ENCODE data around the gene CAMTA1. TPM values are rescaled to one million over a fixed set of nuclear protein-coding genes. Genes with fewer than 3 reads are reported as not detected.
A peak's percentile ranks its signal among the peaks of the same experiment; 100 is the strongest.

The CAMTA1 gene
- total RNA-seq, 1 experiment from 2014 or later, result 102 TPM

DNA sequence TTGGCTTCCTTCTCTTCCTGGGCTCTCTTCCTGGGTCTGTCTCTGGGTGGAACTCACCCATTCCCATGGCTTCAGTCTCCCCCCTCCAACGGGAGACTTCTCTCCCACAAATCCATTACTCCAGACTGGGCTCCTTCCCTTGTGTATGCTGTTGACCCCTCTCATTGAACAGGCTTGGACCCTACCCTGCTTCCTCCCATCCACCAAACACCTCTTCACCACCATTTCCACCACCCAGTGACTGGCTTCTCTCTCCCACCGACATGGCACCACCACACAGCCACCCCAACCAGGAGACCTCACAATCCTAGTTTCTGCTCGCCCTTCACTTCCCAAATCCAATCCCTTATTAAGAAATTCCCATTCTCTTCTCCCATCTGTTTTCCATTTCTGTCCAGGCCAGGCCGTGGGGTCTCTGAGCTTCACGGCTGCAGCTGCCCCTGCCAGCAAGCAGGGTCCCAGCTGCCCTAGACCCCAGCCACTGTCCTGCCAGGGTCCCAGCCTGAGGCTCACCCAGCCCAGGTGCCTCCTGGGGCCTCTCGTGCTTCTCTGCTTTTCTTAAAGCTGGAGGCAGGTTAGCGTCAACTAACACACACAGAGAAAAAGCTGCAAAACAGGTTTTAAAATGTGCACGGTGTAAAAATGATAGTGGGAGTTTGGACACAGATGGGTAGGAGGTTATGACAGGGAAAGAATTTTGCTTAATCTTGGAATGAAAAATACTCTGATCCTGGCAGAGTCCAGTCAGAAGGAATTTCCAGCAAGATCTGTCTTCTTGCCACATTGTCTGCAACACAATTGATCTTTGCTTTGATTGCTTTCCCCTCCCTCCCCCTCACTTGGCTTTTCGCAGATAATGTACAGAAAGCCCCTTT is 602.0 kb downstream of the CAMTA1 start:
- no peaks in the 10 kb centered on the region for H3K27me3 ChIP-seq (ENCODE audit: control insufficient read depth, insufficient read depth, low read length)
- DNase-seq, result peak; percentile 27
- H3K4me3 ChIP-seq (ENCODE audit: insufficient read depth, low read depth, low read length), result no peak overlapping the region
- H3K36me3 ChIP-seq (replicated peaks; ENCODE audit: control insufficient read depth, insufficient read depth, low read length), result no peaks in the 10 kb centered on the region

DNA sequence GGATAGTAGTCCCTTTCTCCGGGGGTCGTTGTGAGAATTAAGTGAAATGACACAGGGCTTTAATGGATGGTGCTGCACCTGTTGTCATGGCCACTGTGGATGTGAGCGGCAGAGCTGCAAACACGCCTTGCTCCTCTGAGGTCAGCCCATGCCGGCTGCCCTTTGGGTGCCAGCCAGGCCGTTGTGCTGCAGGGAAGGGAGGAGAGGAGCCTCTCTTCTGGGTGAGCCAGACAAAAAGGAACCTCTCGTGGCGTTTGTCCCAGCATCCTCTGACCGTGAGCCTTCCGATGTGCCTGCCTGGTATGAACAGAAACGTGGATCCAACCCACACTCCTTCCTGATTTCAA is 602.9 kb downstream of the CAMTA1 start:
- DNase-seq, result peak; percentile 31
- no peaks in the 10 kb centered on the region for H3K36me3 ChIP-seq (replicated peaks; ENCODE audit: control insufficient read depth, insufficient read depth, low read length)
- no peaks in the 10 kb centered on the region for H3K27me3 ChIP-seq (ENCODE audit: control insufficient read depth, insufficient read depth, low read length)
- H3K4me3 ChIP-seq (ENCODE audit: insufficient read depth, low read depth, low read length), result no peak overlapping the region

DNA sequence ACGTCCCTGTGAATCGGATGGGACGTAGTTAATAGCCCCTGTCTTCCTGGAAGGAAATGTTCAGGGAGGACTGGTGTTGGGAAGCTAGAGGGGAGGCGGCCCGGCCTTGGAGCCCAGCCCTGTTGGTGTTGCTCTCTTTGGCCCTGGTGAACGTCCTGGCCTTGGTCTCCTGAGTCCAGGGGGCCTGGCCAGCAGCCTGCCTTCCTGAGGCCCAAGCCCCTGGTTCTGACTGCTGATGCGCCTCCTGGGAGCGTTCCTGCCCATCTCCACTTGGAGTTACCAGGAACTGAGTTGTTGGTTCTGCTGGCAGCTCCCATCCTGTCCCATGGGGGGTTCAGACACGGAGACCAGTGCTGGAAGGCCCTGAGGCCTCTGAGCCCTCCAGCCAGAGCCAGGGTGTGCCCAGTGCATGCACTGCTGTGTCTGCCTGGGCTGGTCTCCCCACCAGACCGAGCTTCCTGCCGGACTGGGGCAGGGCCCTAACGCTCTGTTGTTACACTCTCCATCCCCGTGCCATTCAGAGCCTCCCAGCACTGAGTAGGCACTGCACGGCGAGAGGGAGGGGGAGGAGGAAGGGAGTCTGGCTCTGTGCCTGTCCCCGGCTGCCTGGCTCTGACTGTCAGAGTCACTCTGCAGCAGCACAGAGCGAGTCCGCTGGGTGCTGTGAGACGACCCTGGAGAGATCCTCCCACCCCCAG is 603.4 kb downstream of the CAMTA1 start:
- H3K36me3 ChIP-seq (replicated peaks; ENCODE audit: control insufficient read depth, insufficient read depth, low read length), result no peaks in the 10 kb centered on the region
- H3K27me3 ChIP-seq (ENCODE audit: control insufficient read depth, insufficient read depth, low read length), result no peaks in the 10 kb centered on the region
- H3K4me3 ChIP-seq (ENCODE audit: insufficient read depth, low read depth, low read length), result no peak overlapping the region
- DNase-seq, result peak; percentile 57

DNA sequence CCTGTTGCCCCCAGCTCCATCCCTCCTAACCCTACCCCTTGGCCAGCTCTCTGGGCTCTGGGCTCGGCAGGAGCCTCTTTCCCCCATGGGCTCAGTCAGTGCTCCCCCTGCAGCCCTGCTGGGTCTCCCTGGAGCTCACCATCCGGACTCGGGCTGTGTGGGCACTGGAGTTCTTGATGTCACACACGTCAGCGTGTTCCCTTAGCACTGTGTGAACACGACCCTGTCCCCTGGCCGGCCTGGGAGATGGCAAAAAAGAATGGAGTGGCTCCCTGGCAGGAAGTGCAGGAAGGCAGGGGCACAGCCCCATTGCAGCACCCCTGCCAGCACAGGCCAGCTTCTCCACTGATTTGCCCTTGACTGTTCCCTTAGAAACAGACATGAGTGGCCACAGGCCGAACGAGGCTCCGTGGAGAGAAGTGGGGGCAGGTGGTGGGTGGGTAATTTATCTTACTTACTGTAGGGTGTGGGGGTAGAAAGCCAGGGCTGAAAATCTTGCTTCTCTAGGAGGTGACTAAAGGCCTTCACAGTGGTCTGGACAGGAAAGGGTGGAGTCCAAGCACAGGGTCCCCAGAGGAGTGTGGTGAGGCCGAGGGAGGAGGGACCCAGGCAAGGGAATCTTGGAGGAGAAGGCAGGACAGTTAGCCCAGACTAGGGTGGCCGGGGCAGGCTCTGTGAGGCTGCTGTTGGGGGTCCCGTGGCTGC is 604.1 kb downstream of the CAMTA1 start:
- no peak for DNase-seq
- H3K4me3 ChIP-seq (ENCODE audit: insufficient read depth, low read depth, low read length), result no peak overlapping the region
- no peaks in the 10 kb centered on the region for H3K27me3 ChIP-seq (ENCODE audit: control insufficient read depth, insufficient read depth, low read length)
- no peaks in the 10 kb centered on the region for H3K36me3 ChIP-seq (replicated peaks; ENCODE audit: control insufficient read depth, insufficient read depth, low read length)

DNA sequence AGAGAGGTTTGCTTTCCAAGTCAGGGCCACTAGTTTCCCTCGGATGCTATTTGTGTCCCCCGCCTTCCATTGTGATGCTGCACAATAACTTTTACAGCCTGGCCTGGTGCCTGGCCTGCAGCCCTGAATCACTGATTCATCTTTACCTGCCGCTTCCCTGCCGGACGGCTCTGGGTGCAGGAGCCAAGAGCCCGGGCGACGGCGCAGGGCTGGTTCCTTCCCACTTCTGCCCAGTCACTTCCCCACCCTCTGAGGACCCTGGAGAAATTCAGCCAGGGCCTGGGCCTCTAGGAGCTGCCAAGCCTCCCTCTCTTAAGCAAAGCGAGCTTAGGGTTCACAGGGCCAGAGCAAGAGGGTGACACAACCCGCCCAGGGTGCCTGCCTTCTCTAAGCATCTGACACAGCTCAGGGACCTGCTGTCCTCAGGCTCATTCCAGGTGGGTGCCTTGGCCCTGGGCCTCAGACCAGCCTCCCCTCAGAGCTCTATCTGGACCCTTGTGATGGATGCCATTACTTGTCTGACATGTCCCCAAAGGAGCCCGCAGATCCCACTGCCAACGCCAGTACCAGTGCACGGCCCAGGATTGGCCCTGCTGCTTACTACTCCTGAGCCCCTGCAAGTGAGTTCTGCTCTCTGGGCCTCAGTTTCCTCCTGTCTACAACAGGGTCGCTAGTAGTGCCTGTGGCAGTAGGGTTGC is 604.8 kb downstream of the CAMTA1 start:
- peak; percentile 29 for DNase-seq
- no peaks in the 10 kb centered on the region for H3K27me3 ChIP-seq (ENCODE audit: control insufficient read depth, insufficient read depth, low read length)
- no peaks in the 10 kb centered on the region for H3K36me3 ChIP-seq (replicated peaks; ENCODE audit: control insufficient read depth, insufficient read depth, low read length)
- no peak overlapping the region for H3K4me3 ChIP-seq (ENCODE audit: insufficient read depth, low read depth, low read length)

DNA sequence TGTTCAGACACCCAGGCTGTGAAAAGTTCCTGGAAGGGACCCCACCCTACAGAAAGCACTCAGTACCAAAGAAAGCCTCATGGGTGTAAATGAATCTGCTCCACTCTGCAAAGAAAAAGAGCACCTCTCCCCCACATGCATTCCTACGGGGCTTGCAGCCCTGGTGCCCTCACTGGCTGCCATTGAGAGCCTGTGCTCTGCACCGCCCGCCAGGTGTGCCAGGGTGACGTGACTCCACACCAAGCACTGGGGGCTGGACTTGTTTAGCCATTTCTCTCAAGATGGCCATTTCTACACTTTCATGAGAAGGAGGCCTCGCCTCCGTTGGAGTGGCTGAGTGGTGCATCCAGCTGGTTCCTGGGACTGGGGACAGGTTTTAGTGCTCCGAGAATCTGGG is 605.3 kb downstream of the CAMTA1 start:
- H3K4me3 ChIP-seq (ENCODE audit: insufficient read depth, low read depth, low read length), result no peak overlapping the region
- no peaks in the 10 kb centered on the region for H3K36me3 ChIP-seq (replicated peaks; ENCODE audit: control insufficient read depth, insufficient read depth, low read length)
- no peaks in the 10 kb centered on the region for H3K27me3 ChIP-seq (ENCODE audit: control insufficient read depth, insufficient read depth, low read length)
- DNase-seq, result peak; percentile 20

DNA sequence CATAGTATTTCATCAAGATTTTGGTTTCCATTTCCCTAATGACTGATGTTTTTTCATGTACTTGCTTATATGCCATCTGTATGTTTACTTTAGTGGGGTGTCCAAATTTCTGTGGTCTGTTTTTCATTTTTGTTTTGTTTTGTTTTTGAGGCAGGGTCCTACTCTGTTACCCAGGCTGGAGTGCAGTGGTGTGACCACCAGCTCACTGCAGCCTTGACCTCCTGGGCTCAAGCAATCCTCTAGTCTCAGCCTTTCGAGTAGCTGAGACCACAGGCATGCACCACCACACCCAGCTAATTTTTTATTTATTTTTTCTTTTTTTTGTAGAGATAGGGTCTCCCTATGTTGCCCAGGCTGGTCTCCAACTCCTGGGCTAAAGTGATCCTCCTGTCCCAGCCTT is 607.9 kb downstream of the CAMTA1 start:
- Histone ChIP-seq H3K27me3 (ENCODE audit: control insufficient read depth, insufficient read depth, low read length) (no peaks in the 10 kb centered on the region), H3K36me3 (replicated peaks; ENCODE audit: control insufficient read depth, insufficient read depth, low read length) (no peaks in the 10 kb centered on the region), H3K4me3 (ENCODE audit: insufficient read depth, low read depth, low read length) (no peak overlapping the region)
- no peak for DNase-seq

DNA sequence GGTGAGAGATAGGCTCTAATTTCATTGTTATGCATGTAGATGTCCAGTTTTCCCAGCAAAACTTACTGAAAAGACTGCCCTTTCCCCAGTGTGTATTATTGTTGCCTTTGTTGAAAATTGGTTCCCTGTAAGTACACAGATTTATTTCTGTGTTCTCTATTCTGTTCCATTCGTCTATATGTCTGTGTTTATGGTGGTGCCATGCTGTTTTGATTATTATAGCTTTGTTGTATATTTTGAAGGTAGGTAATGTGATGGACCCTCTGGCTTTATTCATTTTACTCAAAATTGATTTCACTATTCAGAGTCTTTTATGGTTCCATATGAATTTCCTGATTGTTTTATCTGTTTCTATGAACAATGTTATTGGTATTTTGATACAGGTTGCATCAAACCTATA is 610.0 kb downstream of the CAMTA1 start:
- no peak overlapping the region for H3K4me3 ChIP-seq (ENCODE audit: insufficient read depth, low read depth, low read length)
- no peaks in the 10 kb centered on the region for H3K27me3 ChIP-seq (ENCODE audit: control insufficient read depth, insufficient read depth, low read length)
- no peak for DNase-seq
- no peaks in the 10 kb centered on the region for H3K36me3 ChIP-seq (replicated peaks; ENCODE audit: control insufficient read depth, insufficient read depth, low read length)

DNA sequence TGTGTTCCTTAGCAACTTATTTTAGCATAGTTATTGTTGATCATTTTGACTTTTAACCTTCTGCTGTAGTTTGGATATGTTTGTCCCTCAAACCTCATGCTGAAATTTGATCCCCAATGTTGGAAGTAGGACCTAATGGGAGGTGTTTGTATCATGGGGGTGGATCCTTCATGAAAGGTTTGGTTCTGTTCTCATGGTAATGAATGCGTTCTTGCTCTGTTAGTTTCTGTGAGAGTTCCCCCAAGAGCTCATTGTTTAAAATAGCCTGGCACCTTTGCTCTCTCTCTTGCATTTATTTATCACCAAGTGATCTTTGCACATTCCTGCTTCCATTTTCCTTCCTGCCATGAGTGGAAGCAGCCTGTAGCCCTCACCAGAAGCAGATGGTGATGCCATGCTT is 613.7 kb downstream of the CAMTA1 start:
- Histone ChIP-seq H3K27me3 (ENCODE audit: control insufficient read depth, insufficient read depth, low read length) (no peaks in the 10 kb centered on the region), H3K36me3 (replicated peaks; ENCODE audit: control insufficient read depth, insufficient read depth, low read length) (no peaks in the 10 kb centered on the region), H3K4me3 (ENCODE audit: insufficient read depth, low read depth, low read length) (no peak overlapping the region)
- peak; percentile 28 for DNase-seq

DNA sequence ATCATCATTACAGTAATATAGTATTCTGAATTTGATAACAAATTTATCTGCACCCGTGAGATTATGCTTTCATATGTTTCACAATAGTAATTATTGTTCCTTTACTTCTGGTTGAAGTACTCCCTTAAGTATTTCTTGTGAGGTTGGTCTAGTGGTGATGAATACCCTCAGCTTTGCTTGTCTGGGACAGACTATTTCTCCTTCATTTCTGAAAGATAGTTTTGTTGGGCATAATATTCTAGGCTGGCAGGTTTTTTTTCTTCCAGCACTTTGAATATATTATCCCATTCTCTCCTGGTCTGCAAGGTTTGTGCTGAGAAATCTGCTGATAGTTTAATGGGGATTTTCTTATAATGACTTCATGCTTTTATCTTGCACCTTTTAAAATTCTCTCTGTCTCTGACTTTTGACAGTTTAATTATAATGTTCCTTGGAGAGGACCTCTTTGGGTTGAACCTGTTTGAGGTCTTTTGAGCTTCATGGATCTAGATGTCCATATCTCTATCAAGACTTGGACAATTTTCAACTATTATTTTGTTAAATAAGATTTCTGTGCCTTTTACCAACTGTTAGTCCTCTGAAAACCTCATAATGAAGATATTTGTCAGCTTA is 614.4 kb downstream of the CAMTA1 start:
- Histone ChIP-seq H3K36me3 (replicated peaks; ENCODE audit: control insufficient read depth, insufficient read depth, low read length) (no peaks in the 10 kb centered on the region), H3K4me3 (ENCODE audit: insufficient read depth, low read depth, low read length) (no peak overlapping the region), H3K27me3 (ENCODE audit: control insufficient read depth, insufficient read depth, low read length) (no peaks in the 10 kb centered on the region)
- DNase-seq, result no peak

DNA sequence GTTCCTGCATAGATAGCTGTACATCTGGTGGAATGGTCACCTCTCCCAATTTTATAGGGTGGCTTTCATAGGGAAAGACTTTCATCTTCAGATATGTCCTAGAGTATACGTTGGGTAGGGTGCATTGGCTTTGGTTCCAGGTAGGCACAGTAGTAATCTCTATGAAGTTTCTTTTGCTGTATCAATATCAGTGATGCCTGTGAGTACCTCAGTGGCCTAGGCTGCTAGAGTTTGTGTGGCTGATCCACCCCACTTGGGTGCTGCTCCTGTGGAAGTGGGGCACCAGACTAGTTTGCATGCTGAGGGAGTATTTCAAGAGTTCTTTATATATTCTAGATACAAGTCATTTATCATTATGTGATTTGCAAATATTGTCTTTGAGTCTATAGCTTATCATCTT is 615.3 kb downstream of the CAMTA1 start:
- Histone ChIP-seq H3K36me3 (replicated peaks; ENCODE audit: control insufficient read depth, insufficient read depth, low read length) (no peaks in the 10 kb centered on the region), H3K27me3 (ENCODE audit: control insufficient read depth, insufficient read depth, low read length) (no peaks in the 10 kb centered on the region), H3K4me3 (ENCODE audit: insufficient read depth, low read depth, low read length) (no peak overlapping the region)
- no peak for DNase-seq

DNA sequence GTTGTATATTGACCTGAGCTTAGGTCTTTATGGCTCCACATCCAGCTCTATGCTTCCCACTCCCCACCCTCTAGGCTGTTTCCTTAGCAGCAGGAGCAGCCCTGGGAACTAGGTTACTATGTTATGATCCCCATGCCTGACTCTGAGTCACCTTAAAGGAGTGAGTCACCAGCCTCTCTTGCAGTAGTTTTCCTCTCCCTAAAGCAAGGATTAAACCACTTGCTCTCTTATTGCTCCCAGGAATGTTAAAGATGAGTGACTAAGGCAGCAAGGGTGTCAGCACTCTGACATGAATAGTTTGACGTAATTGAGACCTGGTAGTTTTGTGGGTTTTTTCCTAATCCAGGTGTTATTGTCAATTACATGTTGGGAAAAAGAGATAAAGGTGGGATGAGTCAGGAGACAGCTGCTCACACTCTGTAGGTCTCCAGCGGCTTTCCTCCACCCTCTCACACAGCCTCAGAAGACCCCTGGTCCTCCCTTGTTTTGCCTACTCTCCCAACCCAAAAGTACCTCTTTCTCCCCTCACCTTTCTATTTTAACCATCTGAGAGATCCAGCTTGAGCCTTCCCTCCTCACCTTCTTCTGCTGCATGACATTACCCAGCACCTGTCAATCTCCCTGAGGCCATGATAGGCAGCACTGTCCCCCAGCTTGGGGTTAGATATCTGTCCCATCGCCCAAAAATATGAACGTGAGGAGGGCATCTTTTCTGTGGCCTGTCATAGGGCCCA is 616.7 kb downstream of the CAMTA1 start:
- no peak overlapping the region for H3K4me3 ChIP-seq (ENCODE audit: insufficient read depth, low read depth, low read length)
- no peaks in the 10 kb centered on the region for H3K36me3 ChIP-seq (replicated peaks; ENCODE audit: control insufficient read depth, insufficient read depth, low read length)
- H3K27me3 ChIP-seq (ENCODE audit: control insufficient read depth, insufficient read depth, low read length), result no peaks in the 10 kb centered on the region
- DNase-seq, result peak; percentile 55

DNA sequence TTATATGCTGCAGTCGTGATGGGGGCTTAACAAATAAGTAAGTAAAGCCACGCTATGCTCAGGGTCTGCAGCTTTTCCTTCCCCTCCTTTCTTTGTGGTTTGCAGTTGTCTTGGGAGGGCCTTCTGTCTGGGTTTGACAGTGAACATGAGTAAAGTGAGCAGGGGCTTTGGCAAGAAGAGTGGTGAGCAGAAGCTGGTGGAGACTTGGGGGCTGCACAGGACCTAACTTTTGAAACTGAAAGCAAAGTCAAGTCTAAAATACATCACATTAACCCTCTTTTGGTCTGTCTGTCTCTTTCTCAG is 617.2 kb downstream of the CAMTA1 start:
- Histone ChIP-seq H3K36me3 (replicated peaks; ENCODE audit: control insufficient read depth, insufficient read depth, low read length) (no peaks in the 10 kb centered on the region), H3K27me3 (ENCODE audit: control insufficient read depth, insufficient read depth, low read length) (no peaks in the 10 kb centered on the region), H3K4me3 (ENCODE audit: insufficient read depth, low read depth, low read length) (no peak overlapping the region)
- DNase-seq, result peak; percentile 4
